HCT116 (cell line): Measurements from ENCODE around the gene QKI.

Experiments
- CTCF ChIP-seq, 3 experiments: fragments of 200-600 bp in 1 of 3; sonication (generic) in 1 of 3; IDR thresholded peaks in 2 of 3; conservative IDR thresholded peaks in 1 of 3; 2 replicates each; pipeline ENCODE4 v1.5.1; 2012 to 2017; ENCODE audit warnings: low read depth in 2 of 3, low read length in 2 of 3, antibody characterized with exemption in 1 of 3, borderline replicate concordance in 1 of 3, control low read depth in 1 of 3, mild to moderate bottlenecking in 1 of 3, mixed read lengths in 1 of 3, mixed run types in 1 of 3, moderate library complexity in 1 of 3; ENCODE audit not compliant: insufficient read depth in 1 of 3
- REST ChIP-seq: IDR thresholded peaks from 2 replicates; pipeline ENCODE4 v1.6.1; 2012; ENCODE audit warnings: low read depth

GRCh38 chr6:163460307-163460782, 45.8 kb downstream of the QKI start:
- TF ChIP-seq REST: no peak
- no peak for TF ChIP-seq CTCF (IDR thresholded peaks at IDR 0.05 in 2 of 3, conservative IDR thresholded peaks at IDR 0.05 in 1 of 3; ENCODE audit: borderline replicate concordance in 1 of 3, insufficient read depth in 1 of 3, low read depth in 2 of 3, low read length in 2 of 3)
